Bronchial epithelial cell (primary cell): ENCODE data around the gene SLC20A1. TPM values are rescaled to one million over a fixed set of nuclear protein-coding genes. Genes with fewer than 3 reads are reported as not detected.

Experiments used
- DNase-seq: peaks from one replicate; pipeline ENCODE4 v3.0.0-alpha.2; 2010; ENCODE audit warnings: low read depth
- FAIRE-seq: peaks from 2 replicates; lab custom pipeline; 2011; peaks lifted over from hg19 to GRCh38; lab: Jason Lieb, UNC
- H3K27me3 ChIP-seq: 2 replicates; pipeline ENCODE4 v1.5.1; 2011; ENCODE audit warnings: low read length; ENCODE audit not compliant: control insufficient read depth, insufficient read depth
- H3K36me3 ChIP-seq: 2 replicates; pipeline ENCODE4 v1.5.1; 2011; ENCODE audit warnings: low read length; ENCODE audit not compliant: control insufficient read depth, insufficient read depth
- H3K4me3 ChIP-seq: 2 replicates; pipeline ENCODE4 v1.5.1; 2011; ENCODE audit warnings: mild to moderate bottlenecking, low read depth, low read length, control low read depth
- CTCF ChIP-seq: IDR thresholded peaks from 2 replicates; pipeline ENCODE4 v1.5.1; 2011; ENCODE audit warnings: mild to moderate bottlenecking, moderate library complexity, low read length, control low read depth, inconsistent platforms; ENCODE audit not compliant: insufficient read depth, severe bottlenecking
- total RNA-seq: library from RNA; depleted of rRNA; stranded (reverse); fragments of >200 nt; gene quantifications from 2 replicates; pipeline ENCODE4 v1.2.1, GENCODE V29; 2014

Gene SLC20A1
- total RNA-seq, 1 donor from 2014 or later: 63.4 TPM

GRCh38 chr2:112636605-112637288 is 9.0 kb upstream of the SLC20A1 start:
- FAIRE-seq: no peak
- Histone ChIP-seq H3K36me3 (no peaks in the 10 kb centered on the region), H3K27me3 (no peaks in the 10 kb centered on the region), H3K4me3 (no peak overlapping the region)
- TF ChIP-seq CTCF: no peak
- DNase-seq: no peak

GRCh38 chr2:112637289-112637660 is 8.5 kb upstream of the SLC20A1 start:
- DNase-seq (no peak), FAIRE-seq (no peak)
- TF ChIP-seq CTCF: no peak
- H3K4me3 ChIP-seq: no peak overlapping the region
- no peaks in the 10 kb centered on the region for H3K27me3 ChIP-seq
- no peaks in the 10 kb centered on the region for H3K36me3 ChIP-seq

- Histone ChIP-seq H3K4me3 (no peak overlapping the region), H3K27me3 (no peaks in the 10 kb centered on the region), H3K36me3 (no peaks in the 10 kb centered on the region)
- no peak for TF ChIP-seq CTCF
- no peak for DNase-seq
- FAIRE-seq: no peak
Observed at GRCh38 chr2:112639936-112640335, 5.8 kb upstream of the SLC20A1 start.

GRCh38 chr2:112640467-112640799 is 5.3 kb upstream of the SLC20A1 start:
- no peak for DNase-seq
- Histone ChIP-seq H3K4me3 (no peak overlapping the region), H3K36me3 (no peaks in the 10 kb centered on the region), H3K27me3 (no peaks in the 10 kb centered on the region)
- no peak for FAIRE-seq
- no peak for TF ChIP-seq CTCF

GRCh38 chr2:112640800-112641675 is 4.7 kb upstream of the SLC20A1 start:
- FAIRE-seq: no peak
- Histone ChIP-seq H3K4me3 (no peak overlapping the region), H3K36me3 (no peaks in the 10 kb centered on the region), H3K27me3 (no peaks in the 10 kb centered on the region)
- DNase-seq: peak; percentile 76
- TF ChIP-seq CTCF: no peak

- Histone ChIP-seq H3K4me3 (no peak overlapping the region), H3K27me3 (no peaks in the 10 kb centered on the region), H3K36me3 (no peaks in the 10 kb centered on the region)
- DNase-seq: no peak
- no peak for TF ChIP-seq CTCF
- no peak for FAIRE-seq
Observed at GRCh38 chr2:112641701-112642100, 4.0 kb upstream of the SLC20A1 start.
